G401.6 (cell line): ENCODE data around the gene KIF3C.
"Not testable (repeated sequence)": the region's sequence is repeated elsewhere in the genome, so short reads cannot be mapped to it uniquely, and the experiment has no call there.

Experiments used
- FAIRE-seq: peaks from 2 replicates; lab custom pipeline; 2012; peaks lifted over from hg19 to GRCh38; lab: Jason Lieb, UNC

Gene KIF3C

GRCh38 chr2:25915944-25916772, 66.1 kb downstream of the KIF3C start:
- FAIRE-seq = not testable (repeated sequence)

DNA sequence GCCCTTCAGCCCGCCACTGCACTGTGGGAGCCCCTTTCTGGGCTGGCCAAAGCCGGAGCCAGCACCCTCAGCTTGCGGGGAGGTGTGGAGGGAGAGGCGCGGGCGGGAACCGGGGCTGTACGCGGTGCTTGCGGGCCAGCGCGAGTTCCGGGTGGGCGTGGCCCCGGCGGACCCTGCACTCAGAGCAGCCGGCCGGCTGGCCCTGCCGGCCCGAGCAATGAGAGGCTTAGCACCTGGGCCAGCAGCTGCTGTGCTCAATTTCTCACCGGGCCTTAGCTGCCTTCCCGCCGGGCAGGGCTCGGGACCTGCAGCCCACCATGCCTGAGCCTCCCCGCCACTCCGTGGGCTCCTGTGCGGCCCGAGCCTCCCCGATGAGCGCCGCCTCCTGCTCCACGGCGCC, 66.9 kb downstream of the KIF3C start:
- FAIRE-seq = not testable (repeated sequence)

DNA sequence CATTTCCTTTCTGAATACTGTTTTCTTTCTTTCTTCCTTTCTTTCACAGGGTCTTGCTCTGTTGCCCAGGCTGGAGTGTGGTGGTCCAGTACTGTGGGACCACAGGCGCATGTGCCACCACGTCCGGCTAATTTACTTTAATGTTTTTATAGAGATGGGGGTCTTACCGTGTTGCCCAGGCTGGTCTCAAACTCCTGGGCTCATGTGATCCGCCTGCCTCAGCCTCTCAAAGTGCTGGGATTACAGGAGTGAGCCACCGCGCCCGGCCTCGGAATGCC, 68.7 kb downstream of the KIF3C start:
- not testable (repeated sequence) for FAIRE-seq

- no peak for FAIRE-seq
Measured at GRCh38 chr2:25912851-25913695, 69.2 kb downstream of the KIF3C start.

GRCh38 chr2:25909574-25909973, 72.7 kb downstream of the KIF3C start:
- not testable (repeated sequence) for FAIRE-seq

DNA sequence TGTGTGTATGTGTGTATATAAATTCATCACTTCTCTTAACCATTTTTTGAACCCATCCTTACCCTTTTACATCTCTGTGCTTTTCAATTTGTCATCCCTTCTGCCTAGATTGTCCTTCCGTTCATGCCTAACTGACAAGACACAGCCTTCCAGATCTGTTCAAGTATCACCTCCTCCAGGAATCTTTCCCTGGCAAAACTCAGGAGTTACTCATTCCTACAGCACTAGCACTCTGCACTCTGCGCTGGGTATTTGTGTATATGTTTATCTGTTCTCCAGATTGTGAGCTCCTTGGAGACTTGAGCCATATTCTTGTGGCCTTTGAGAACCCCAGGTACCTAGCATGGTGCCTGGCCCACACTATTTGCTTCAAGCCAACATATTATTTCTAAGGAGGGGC, 77.2 kb downstream of the KIF3C start:
- FAIRE-seq = no peak

GRCh38 chr2:25903216-25903776, 79.0 kb downstream of the KIF3C start:
- FAIRE-seq = no peak

DNA sequence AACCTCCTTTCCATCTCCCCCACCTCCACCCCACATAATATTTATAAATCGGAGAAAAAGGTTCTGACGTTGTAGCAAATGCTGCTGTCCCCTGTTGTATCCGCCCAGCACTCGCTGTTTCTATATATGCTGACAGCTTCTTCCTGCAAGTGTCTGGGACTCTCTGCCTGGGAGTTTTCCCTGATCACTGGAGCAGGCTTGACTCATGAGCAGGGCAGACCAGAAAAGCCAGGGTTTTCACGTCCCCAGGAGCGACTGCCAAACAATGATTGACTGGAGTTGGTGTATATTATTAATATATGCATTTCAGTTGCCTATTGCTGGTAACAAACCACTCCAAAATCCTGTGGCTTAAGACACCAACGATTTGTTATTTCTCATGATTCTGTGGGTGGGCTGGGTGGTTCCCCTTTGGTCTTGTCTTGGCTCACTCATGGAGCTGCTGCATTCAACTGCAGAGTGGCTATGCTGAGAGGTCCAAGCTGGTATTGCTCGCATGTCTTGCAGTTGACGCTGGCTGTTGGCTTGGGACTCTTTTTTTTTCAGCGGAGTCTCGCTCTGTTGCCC, 82.8 kb downstream of the KIF3C start:
- no peak for FAIRE-seq

GRCh38 chr2:25897506-25897905, 84.8 kb downstream of the KIF3C start:
- no peak for FAIRE-seq

- not testable (repeated sequence) for FAIRE-seq
Measured at GRCh38 chr2:25896308-25896707, 86.0 kb downstream of the KIF3C start.

DNA sequence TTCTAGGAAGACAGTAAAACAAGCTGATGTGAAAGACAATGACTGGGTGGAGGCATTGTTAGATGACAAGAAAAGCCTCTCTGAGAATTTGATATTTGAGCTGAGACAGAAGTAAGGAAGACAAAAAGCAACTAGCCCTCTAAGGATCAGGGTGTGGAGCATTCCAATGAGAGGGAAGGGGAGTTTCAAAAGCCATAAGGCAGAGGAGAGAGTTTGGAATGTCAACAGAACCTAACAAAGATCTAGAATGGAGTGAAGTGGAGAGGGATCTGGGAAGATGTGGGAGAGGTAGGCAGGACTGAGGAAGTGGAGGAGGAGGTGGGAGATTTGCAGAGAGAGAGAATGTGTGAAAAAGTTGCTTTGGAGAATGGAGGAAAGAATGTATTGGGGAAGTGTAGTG, 86.7 kb downstream of the KIF3C start:
- FAIRE-seq = no peak

- no peak for FAIRE-seq
Measured at GRCh38 chr2:25895018-25895417, 87.3 kb downstream of the KIF3C start.

GRCh38 chr2:25894135-25894830, 88.0 kb downstream of the KIF3C start:
- FAIRE-seq = no peak

DNA sequence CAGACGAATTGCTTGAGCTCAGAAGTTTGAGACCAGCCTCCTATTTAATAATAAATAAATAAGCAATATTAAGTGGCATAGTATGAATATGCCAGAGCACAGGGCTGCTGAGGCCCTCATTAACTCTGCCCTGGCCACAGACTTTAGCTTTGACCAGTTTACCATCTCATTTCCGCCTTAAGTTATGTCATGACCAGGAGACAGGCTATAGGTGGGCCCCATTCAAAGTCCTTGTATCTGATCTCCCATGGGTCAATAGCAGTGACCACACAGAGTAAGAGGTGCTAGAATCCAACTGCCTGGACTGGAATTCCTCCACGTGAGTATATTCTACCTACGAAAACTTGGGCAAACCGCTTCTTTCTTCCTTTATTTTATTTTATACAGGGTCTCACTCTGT, 90.6 kb downstream of the KIF3C start:
- no peak for FAIRE-seq

DNA sequence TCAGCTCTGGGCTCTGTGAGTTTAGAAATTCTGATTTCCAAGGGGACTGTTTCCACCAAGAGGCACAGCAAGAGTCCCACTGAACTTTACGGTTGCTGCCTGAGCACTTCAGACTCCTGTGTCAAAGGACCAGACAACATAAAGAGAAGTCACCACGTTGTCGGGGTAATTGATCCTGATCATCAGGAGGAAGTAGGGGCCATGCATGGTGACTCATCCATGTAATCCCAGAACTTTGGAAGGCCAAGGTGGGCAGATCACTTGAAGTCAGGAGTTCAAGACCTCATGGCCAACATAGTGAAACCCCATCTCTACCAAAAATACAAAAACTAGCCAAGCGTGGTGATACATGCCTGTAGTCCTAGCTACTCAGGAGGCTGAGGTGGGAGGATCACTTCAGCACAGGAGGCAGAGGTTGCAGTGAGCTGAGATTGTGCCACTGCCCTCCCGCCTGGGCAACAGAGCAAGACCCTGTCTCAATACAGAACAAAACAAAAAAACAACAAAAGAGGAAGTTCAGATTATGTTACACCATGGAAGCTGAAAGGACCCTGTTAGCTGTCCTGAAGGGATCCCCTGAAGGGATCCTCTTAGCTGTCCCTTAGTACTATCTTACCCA, 94.6 kb downstream of the KIF3C start:
- no peak for FAIRE-seq

- no peak for FAIRE-seq
Measured at GRCh38 chr2:25885933-25886332, 96.4 kb downstream of the KIF3C start.

- no peak for FAIRE-seq
Measured at GRCh38 chr2:25881764-25882163, 100.5 kb downstream of the KIF3C start.

- FAIRE-seq = no peak
Measured at GRCh38 chr2:25879133-25879730, 103.1 kb downstream of the KIF3C start.

DNA sequence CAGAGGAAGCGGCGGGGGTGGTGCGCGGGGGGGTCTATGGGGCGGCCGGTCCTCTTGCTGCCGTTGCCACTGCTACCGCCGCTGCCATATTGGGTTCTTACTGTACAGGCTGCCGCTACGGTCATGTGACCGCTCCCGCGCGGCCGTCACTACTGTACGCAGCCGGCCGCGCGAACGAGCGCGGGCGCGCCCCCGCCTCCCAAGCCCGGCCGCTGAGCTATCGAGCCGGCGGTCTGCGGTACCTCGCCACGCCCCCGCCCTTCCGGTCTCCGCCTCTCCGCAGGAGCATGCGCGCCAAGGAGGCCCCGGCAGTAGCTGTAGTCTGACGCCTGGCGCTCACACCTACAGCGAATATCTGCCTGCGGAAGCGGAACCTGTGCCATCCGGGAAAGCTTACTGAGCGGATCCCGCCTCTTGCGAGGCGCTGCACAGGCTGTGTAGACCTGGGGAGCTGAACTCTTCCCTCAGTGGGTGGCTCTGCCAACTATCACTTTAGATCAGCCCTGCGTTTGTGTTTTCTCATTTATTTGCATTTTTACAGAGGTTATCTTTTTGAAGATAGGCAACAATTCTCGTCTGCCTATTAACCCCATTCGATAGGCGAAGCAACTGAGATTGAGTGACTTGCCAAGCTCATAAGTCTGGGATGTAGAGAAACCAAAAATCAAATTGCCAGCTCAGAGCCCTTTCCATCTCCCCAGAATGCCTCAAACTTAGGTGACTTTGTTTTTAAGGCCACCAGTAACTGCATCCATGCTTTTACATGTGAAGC, 103.8 kb downstream of the KIF3C start, which contains the start of gene ASXL2:
Gene ASXL2, minus strand, starts transcription at position 127 of the 772 bp plus-strand sequence. CDS start 265 bp downstream, outside the sequence.
- peak; percentile 83 for FAIRE-seq
